HG02759 (cell line): ENCODE data around the gene NPVF.
A peak's percentile ranks its signal among the peaks of the same experiment; 100 is the strongest.

Source experiments
- ATAC-seq: cut with Tn5 transposase; IDR thresholded peaks from one replicate; pipeline ENCODE4 v1.9.1; 2021; ENCODE audit warnings: mild to moderate bottlenecking, moderate library complexity; ENCODE audit not compliant: unreplicated experiment

NPVF gene, protein sequence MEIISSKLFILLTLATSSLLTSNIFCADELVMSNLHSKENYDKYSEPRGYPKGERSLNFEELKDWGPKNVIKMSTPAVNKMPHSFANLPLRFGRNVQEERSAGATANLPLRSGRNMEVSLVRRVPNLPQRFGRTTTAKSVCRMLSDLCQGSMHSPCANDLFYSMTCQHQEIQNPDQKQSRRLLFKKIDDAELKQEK

GRCh38 chr7:25228386-25228785 lies at the start of gene NPVF:
TSS of gene NPVF (minus strand) at chr7:25228486. CDS start at chr7:25228439, 47 bp downstream.
- ATAC-seq: no peak

DNA sequence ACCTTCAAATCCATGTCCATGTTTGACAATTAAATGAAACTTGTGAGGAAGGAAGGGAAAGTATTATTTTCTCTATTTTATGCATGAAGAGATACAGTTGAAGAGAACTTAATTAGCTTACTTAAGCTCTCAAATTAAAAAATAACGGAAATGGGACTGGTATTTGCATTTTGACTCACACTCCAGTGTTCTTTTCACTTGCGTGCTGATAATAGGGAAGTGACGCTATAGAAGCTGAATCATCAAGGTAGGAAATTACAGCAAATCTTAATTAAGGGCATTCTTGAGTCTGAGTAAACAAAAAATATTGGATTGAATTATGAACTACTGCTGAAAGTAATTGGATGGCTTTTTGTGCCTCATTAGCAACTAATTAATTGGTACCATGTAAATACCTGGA lies 44.0 kb upstream of the NPVF start:
- no peak for ATAC-seq

DNA sequence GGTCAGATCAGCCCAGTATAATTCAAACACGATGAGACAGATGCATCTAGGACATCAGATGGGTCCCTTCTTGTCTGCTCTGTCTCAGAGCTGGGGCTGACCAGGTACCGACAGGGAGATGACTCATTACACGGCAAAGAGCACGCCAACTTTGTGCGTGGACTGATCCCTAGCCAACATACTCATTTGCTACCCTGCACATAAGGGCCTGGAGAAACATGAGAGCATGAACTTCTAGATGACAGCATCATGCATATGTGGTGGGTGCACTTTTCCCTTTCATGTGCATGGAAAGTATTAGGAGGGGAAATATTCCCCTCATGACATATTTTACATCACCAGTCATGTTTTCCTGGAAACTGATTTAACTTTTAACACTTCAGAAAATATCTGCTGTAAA lies 35.1 kb upstream of the NPVF start:
- ATAC-seq: no peak

DNA sequence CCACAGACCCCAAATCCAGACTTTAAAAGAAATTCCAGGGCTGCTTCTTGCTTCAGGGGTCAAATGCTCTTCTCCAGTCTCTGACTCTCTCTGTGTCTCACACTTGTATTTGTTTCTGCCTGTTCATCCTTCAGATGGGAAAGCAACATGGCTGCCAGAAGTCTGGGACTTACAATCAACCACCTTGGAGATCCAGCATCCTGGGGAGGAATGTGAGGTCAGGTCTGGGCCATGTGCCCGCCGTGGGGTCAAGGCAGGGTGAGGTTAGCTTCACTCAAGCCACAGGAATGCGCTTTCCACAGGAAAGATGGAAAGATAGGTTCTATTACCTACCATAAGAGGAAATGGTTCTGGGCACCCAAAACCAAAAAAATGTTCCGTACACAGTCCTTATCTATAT lies 34.3 kb upstream of the NPVF start:
- no peak for ATAC-seq

DNA sequence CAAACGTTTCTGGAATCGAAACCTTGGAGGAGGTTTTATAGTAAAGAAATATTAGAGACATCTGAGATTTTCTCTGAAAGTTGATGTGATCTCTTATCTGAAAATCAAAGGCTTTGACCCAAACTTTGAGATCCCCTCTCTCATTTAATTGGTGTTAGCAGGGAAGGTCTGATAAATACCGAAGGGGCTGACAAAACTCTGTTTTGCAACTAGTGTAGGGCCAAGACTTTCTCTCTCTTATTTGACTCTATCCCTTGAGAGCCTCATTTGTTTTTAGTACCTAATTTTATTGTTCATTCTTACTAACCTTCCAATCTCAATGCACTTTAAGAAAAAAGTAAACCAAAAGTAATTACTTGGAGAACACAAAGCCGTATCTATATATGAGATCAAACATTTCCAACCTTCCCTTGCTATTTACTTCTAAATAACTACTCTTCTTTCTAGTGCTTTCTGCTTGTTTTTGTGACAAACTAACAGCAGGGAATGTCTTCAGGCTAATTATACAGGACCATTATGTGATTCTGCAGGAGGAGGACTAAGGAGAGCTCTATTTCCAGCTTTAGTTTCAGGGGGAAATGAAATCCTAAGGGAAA lies 33.4 kb upstream of the NPVF start:
- ATAC-seq: no peak

DNA sequence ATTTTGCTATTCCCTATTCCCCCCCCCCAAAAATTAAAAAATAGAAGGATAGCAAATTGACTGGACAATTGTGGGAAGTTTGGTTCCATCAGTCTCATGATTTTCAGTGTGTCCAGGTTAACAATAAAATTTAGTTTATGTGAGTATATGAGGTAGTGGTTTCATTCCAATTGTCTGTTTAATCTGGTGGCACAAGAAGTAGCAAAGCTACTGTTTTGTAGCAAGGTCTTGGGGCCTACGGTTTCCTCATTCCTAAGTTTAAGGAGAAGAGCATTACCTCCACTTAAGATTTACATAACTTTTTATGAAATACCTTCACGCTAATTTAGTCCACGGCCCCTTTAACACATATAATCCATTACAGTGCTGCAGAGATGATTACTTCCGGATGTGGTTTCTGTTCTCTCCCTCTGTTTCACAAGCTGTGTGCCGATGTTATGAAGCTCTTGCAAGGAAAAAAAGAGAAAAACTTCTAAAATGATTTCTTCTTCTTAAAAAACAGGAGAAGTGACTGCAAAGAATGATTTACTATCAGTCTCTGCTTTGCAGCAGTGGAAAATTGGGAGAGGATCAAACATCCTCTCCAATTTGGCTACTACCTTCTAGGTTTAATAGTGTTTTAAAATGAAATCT lies 32.7 kb upstream of the NPVF start:
- ATAC-seq: no peak

- ATAC-seq: peak; percentile 73
Measured at GRCh38 chr7:25259487-25260243, 31.4 kb upstream of the NPVF start.

DNA sequence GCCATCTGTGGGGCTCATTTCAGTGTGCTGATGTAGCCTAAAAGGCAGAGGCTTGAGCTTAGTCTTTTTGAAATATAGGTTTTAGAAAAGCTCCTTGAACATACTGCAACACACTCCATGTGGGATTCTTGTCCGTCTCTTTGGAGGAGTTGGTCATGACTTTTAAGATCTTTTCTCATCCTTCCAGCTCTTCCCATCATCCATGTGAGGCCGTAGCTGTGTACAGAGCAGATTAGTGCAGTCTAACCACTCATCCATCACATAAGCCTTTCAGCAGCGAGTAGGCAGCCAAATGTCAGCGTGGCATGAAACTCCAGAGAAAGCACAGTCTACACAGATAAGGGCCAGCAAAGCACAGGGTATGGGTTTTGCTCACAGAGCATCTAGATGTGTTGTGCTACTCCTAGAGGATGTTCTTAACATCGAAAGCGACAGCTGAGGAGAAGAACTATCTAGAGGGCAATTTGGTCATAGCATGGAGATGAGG lies 28.1 kb upstream of the NPVF start:
- no peak for ATAC-seq

GRCh38 chr7:25255611-25256332 lies 27.5 kb upstream of the NPVF start:
- ATAC-seq: no peak

- ATAC-seq: no peak
Measured at GRCh38 chr7:25254604-25255003, 26.3 kb upstream of the NPVF start.

- ATAC-seq: no peak
Measured at GRCh38 chr7:25253714-25254113, 25.4 kb upstream of the NPVF start.

GRCh38 chr7:25250386-25250785 lies 22.1 kb upstream of the NPVF start:
- no peak for ATAC-seq

- no peak for ATAC-seq
Measured at GRCh38 chr7:25249772-25250171, 21.5 kb upstream of the NPVF start.

DNA sequence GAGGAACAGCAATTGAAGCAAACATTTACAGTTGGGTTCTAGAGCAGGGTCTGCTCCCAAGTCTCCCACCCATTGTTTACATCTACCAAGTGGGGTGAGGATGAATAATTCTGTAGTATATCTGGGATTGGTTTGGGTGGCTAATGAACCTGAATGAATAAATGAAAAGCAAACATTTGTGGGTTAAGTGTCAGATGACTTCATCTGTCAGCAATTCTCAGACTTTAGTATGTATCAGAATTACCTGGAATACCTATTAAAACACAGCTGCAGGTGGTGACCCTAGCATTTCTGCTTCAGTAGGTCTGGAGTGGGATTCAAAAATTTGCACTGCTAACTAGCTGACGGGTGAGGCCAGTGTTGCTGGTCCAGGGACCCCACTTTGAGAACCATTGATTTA lies 18.0 kb upstream of the NPVF start:
- no peak for ATAC-seq

GRCh38 chr7:25244254-25245033 lies 16.2 kb upstream of the NPVF start:
- no peak for ATAC-seq

GRCh38 chr7:25242678-25243077 lies 14.4 kb upstream of the NPVF start:
- no peak for ATAC-seq

DNA sequence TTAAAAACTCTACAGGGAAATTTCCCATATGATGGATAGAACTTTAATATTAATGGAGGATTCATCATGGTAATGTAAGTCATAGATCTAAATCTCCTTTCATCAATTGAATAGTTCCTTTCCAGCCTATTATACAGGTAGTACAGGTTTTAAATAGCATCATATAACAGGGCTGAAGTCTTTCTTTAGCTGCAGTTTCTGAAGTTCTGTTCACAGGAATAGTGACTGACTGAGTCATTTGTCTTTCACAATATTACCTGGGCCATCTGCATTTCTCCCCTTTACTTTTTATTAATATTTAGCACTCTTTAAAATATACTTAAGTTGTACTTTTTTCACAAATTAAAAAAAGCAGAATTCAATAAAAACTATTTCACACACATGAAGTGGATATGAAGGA lies 12.6 kb upstream of the NPVF start:
- no peak for ATAC-seq

DNA sequence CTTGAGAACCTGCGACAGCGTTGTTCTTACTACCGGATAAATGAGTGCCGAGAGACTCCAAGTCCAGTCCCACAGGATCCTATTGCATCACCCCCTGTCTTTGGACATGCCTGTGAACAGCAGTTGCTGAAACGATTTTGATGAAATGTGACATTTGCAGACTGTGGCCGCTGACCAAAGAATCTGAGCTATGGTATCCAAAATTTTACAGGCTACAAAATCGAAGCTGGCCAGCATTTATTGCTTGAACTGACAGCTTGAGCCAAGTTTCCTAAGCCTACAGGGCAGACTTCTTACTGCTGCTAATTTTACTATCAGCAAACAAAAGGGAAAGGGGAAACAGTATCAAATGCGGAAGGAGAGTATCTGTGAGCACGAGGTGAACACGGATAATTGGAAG lies 12.1 kb upstream of the NPVF start:
- ATAC-seq: no peak

- no peak for ATAC-seq
Measured at GRCh38 chr7:25239888-25240287, 11.6 kb upstream of the NPVF start.

DNA sequence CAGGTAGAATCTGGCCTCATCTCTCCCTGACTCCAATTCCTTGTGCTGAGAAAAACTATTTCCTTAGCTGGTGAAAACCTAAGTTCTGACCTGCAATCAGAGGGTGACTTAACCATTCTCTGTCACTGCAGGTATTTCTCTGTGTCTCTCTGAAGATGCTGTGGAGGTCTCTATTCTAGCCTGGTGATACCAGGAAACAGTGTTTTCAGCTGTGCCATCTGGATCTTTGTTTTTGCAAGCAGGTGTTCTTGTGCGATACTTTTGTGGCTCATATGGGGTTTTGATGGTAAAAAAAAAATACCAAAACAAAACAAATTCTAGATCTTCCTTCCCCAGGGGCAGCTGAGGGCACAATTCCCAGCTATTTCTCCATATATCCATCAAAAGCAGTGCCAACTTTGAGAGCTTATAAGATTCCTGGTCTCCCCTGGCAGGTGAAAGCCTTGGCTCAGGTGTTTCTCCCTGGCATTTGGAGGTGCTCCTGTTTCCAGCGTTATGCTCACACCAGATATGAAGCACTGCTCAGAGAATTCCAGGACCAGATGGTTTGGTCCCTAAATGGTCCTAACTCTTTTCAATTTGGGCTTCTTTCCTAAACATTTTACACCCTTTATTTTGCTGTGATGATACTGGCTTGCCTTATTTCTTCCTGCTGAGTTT lies 9.9 kb upstream of the NPVF start:
- ATAC-seq: no peak
